CD14-positive monocyte (primary cell): ENCODE results near the gene MS4A12. TPM values are rescaled to one million over a fixed set of nuclear protein-coding genes. Genes with fewer than 3 reads are reported as not detected.

ENCODE experiments used
- DNase-seq, 3 donors: peaks; one replicate each; pipeline ENCODE4 v3.0.0-alpha.2; 2011 to 2022
- H2AFZ ChIP-seq: 2 replicates; pipeline ENCODE4 v1.6.0; 2012; ENCODE audit warnings: mild to moderate bottlenecking, low read depth, low read length, inconsistent platforms; ENCODE audit not compliant: insufficient read depth, poor library complexity, severe bottlenecking
- H3K27ac ChIP-seq, 2 donors: 1 replicate in 1 of 2; 2 replicates in 1 of 2; pipeline ENCODE4 v1.5.1; 2012 to 2013; ENCODE audit warnings: low read length in 2 of 2, control low read depth in 1 of 2, inconsistent platforms in 1 of 2, low read depth in 1 of 2, mild to moderate bottlenecking in 1 of 2
- H3K27me3 ChIP-seq, 2 donors: one replicate each; pipeline versions ENCODE4 v1.6.0 to v1.6.1; 2011 to 2013; ENCODE audit warnings: low read length in 2 of 2; ENCODE audit not compliant: control insufficient read depth in 2 of 2, insufficient read depth in 2 of 2
- H3K36me3 ChIP-seq, 2 donors: replicated peaks in 1 of 2; 1 replicate in 1 of 2; 2 replicates in 1 of 2; pipeline versions ENCODE4 v1.5.1 to v1.6.1; 2012 to 2013; ENCODE audit warnings: low read length in 2 of 2, control low read depth in 1 of 2, inconsistent platforms in 1 of 2, mild to moderate bottlenecking in 1 of 2; ENCODE audit not compliant: insufficient read depth in 2 of 2, control insufficient read depth in 1 of 2
- H3K4me1 ChIP-seq, 2 donors: 1 replicate in 1 of 2; 2 replicates in 1 of 2; pipeline versions ENCODE4 v1.5.1 to v1.6.1; 2012 to 2013; ENCODE audit warnings: low read length in 2 of 2, control low read depth in 1 of 2, inconsistent platforms in 1 of 2, mild to moderate bottlenecking in 1 of 2, moderate library complexity in 1 of 2; ENCODE audit not compliant: insufficient read depth in 2 of 2, control insufficient read depth in 1 of 2
- H3K4me2 ChIP-seq: replicated peaks from 2 replicates; pipeline ENCODE3; 2012; ENCODE audit warnings: low read length, moderate library complexity, mild to moderate bottlenecking; ENCODE audit not compliant: poor library complexity, severe bottlenecking; ENCODE audit errors: extremely low read depth
- H3K4me3 ChIP-seq, 3 experiments: fragments of 200-600 bp in 1 of 3; sonication (generic) in 1 of 3; replicated peaks in 1 of 3; 1 replicate in 2 of 3; 2 replicates in 1 of 3; pipeline ENCODE4 v1.5.1; 2011 to 2013; ENCODE audit warnings: low read length in 3 of 3, mild to moderate bottlenecking in 3 of 3, control low read depth in 2 of 3, low read depth in 2 of 3, inconsistent platforms in 1 of 3, moderate library complexity in 1 of 3
- H3K79me2 ChIP-seq: 2 replicates; pipeline ENCODE4 v1.6.0; 2012; ENCODE audit warnings: mild to moderate bottlenecking, control low read depth, inconsistent platforms, low read length, moderate library complexity; ENCODE audit not compliant: insufficient read depth
- H3K9ac ChIP-seq: 2 replicates; pipeline ENCODE4 v1.6.0; 2017; ENCODE audit warnings: low read length, mild to moderate bottlenecking; ENCODE audit not compliant: insufficient read depth, poor library complexity, severe bottlenecking
- H3K9me3 ChIP-seq, 2 donors: replicated peaks in 1 of 2; 1 replicate in 1 of 2; 2 replicates in 1 of 2; pipeline versions ENCODE4 v1.5.1 to v1.6.1; 2012 to 2013; ENCODE audit warnings: low read length in 2 of 2, control low read depth in 1 of 2; ENCODE audit not compliant: control insufficient read depth in 1 of 2, insufficient read depth in 1 of 2
- H4K20me1 ChIP-seq: 2 replicates; pipeline ENCODE4 v1.6.0; 2012; ENCODE audit warnings: mild to moderate bottlenecking, low read length, control low read depth, moderate library complexity; ENCODE audit not compliant: insufficient read depth
- H3K27ac Mint-ChIP-seq, 7 donors: one replicate each; pipeline ENCODE4 v1.8.0; 2020; ENCODE audit warnings: mild to moderate bottlenecking in 7 of 7, mixed read lengths in 7 of 7, moderate library complexity in 6 of 7, inconsistent platforms in 2 of 7
- H3K27me3 Mint-ChIP-seq, 3 donors: one replicate each; pipeline ENCODE4 v1.8.0; 2021 to 2022; ENCODE audit warnings: low read depth in 3 of 3, mild to moderate bottlenecking in 3 of 3, mixed read lengths in 3 of 3, moderate library complexity in 3 of 3, inconsistent platforms in 1 of 3
- H3K36me3 Mint-ChIP-seq, 2 donors: one replicate each; pipeline ENCODE4 v1.8.0; 2020; ENCODE audit warnings: mixed read lengths in 2 of 2, inconsistent platforms in 1 of 2, mild to moderate bottlenecking in 1 of 2
- H3K4me1 Mint-ChIP-seq: one replicate; pipeline ENCODE4 v1.8.0; 2020; ENCODE audit warnings: mild to moderate bottlenecking, mixed read lengths
- H3K4me3 Mint-ChIP-seq, 2 donors: one replicate each; pipeline ENCODE4 v1.8.0; 2020; ENCODE audit warnings: mild to moderate bottlenecking in 2 of 2, mixed read lengths in 2 of 2, moderate library complexity in 1 of 2
- H3K9me3 Mint-ChIP-seq, 7 donors: one replicate each; pipeline ENCODE4 v1.8.0; 2020 to 2022; ENCODE audit warnings: mixed read lengths in 7 of 7, mild to moderate bottlenecking in 6 of 7, moderate library complexity in 6 of 7, inconsistent platforms in 2 of 7
- WGBS: methylation state at CpG from one replicate; pipeline ENCODE4 v1.1.5; 2013; ENCODE audit warnings: missing lambda C conversion rate; ENCODE audit not compliant: insufficient coverage; 5-methylcytosine and 5-hydroxymethylcytosine counted together
- intact Hi-C, 2 donors: fragments of 100-400 bp; cut with micrococcal nuclease; formaldehyde crosslinking; loops; one replicate each; pipeline versions ENCODE4 v1.15.0 to v1.15.1; 2023
- polyA plus RNA-seq, 3 donors: library from polyadenylated mRNA; depleted of rRNA in 1 of 3; unstranded in 2 of 3; stranded (reverse) in 1 of 3; fragments of 300-500 nt in 2 of 3; fragments of >200 nt in 1 of 3; fragmentation: Illumina TruSeq in 2 of 3; gene quantifications; 1 replicate in 2 of 3; 2 replicates in 1 of 3; pipeline ENCODE4 v1.2.3, GENCODE V29; 2012 to 2021
- TF ChIP-seq, protein P1 (sequence below): fragments of 200-600 bp; IDR thresholded peaks from one replicate; pipeline ENCODE4 v1.8.0; 2022; ENCODE audit warnings: antibody characterized with exemption, mild to moderate bottlenecking

Gene MS4A12
- polyA plus RNA-seq, 3 donors, result not detected

DNA sequence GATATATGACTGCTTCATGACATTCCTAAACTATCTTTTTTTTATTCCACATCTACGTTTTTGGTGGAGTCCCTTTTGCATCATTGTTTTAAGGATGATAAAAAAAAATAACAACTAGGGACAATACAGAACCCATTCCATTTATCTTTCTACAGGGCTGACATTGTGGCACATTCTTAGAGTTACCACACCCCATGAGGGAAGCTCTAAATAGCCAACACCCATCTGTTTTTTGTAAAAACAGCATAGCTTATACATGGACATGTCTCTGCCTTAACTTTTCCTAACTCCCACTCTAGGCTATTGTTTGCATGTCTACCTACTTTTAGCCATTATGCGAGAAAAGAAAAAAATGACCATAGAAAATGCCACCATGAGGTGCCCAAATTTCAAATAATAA is 23.7 kb upstream of the MS4A12 start:
- Mint-ChIP-seq H3K9me3 (peaks cover 0 to 3% (median 0%) of the 10 kb centered on the region in 7 donors), H3K27me3 (peaks cover 0 to 2% (median 0%) of the 10 kb centered on the region in 3 donors), H3K4me3 (no peak overlapping the region), H3K4me1 (peaks cover 20% of the 10 kb centered on the region), H3K27ac (no peak overlapping the region), H3K36me3 (no peaks in the 10 kb centered on the region)
- H3K4me1 ChIP-seq, result peaks cover 12 to 20% of the 10 kb centered on the region in 2 donors
- H3K4me2 ChIP-seq, result no peak overlapping the region
- no peak overlapping the region for H3K9ac ChIP-seq
- H3K9me3 ChIP-seq, result no peaks in the 10 kb centered on the region
- H4K20me1 ChIP-seq, result no peaks in the 10 kb centered on the region
- WGBS, result no CpG with 5 or more reads among the region's 2 CpGs
- H3K79me2 ChIP-seq, result no peaks in the 10 kb centered on the region
- no peaks in the 10 kb centered on the region for H3K36me3 ChIP-seq
- H3K27ac ChIP-seq, result peak overlapping the region in 1 of 2 donors; percentile 6
- intact Hi-C loops, result no loop called here
- DNase-seq, result no peak
- H3K4me3 ChIP-seq, result no peak overlapping the region
- TF ChIP-seq, protein P1, sequence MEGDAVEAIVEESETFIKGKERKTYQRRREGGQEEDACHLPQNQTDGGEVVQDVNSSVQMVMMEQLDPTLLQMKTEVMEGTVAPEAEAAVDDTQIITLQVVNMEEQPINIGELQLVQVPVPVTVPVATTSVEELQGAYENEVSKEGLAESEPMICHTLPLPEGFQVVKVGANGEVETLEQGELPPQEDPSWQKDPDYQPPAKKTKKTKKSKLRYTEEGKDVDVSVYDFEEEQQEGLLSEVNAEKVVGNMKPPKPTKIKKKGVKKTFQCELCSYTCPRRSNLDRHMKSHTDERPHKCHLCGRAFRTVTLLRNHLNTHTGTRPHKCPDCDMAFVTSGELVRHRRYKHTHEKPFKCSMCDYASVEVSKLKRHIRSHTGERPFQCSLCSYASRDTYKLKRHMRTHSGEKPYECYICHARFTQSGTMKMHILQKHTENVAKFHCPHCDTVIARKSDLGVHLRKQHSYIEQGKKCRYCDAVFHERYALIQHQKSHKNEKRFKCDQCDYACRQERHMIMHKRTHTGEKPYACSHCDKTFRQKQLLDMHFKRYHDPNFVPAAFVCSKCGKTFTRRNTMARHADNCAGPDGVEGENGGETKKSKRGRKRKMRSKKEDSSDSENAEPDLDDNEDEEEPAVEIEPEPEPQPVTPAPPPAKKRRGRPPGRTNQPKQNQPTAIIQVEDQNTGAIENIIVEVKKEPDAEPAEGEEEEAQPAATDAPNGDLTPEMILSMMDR, result no peak
- no peak overlapping the region for H2AFZ ChIP-seq
- H3K27me3 ChIP-seq, result no peaks in the 10 kb centered on the region

DNA sequence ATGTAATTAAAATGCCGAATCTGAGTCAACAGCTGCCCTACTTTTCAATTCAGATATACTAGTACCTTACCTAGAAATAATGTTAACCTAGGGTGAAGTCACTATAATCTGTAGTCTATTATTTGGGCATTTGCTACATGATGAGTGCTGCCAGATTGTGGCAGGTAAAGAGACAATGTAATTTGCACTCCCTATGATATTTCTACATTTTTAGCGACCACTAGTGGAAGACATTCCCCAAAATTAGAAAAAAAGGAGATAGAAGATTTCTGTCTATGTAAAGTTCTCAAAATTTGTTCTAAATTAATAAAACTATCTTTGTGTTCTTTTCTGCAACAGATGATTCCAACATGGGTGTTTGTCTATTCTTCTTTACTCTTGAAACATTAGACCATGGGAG is 22.9 kb upstream of the MS4A12 start:
- DNase-seq, result no peak
- H3K9me3 Mint-ChIP-seq, result peaks cover 0 to 4% (median 2%) of the 10 kb centered on the region in 7 donors
- H3K4me3 Mint-ChIP-seq, result no peak overlapping the region
- Histone ChIP-seq H3K9ac (no peak overlapping the region), H3K4me3 (no peak overlapping the region), H3K9me3 (no peaks in the 10 kb centered on the region), H3K4me2 (no peak overlapping the region), H3K27me3 (no peaks in the 10 kb centered on the region), H3K79me2 (no peaks in the 10 kb centered on the region), H4K20me1 (no peaks in the 10 kb centered on the region), H3K27ac (no peak overlapping the region), H2AFZ (peak overlapping the region; percentile 15), H3K36me3 (no peaks in the 10 kb centered on the region), H3K4me1 (peaks cover 12 to 17% of the 10 kb centered on the region in 2 donors)
- intact Hi-C loops, result no loop called here
- peaks cover 0 to 2% (median 0%) of the 10 kb centered on the region in 3 donors for H3K27me3 Mint-ChIP-seq
- TF ChIP-seq, protein P1, result no peak
- H3K4me1 Mint-ChIP-seq, result peaks cover 17% of the 10 kb centered on the region
- H3K36me3 Mint-ChIP-seq, result no peaks in the 10 kb centered on the region
- no peak overlapping the region for H3K27ac Mint-ChIP-seq
- no CpG with 5 or more reads among the region's 2 CpGs for WGBS
